BJ (cell line): Measurements from ENCODE around the gene SH3YL1. TPM values are rescaled to one million over a fixed set of nuclear protein-coding genes. Genes with fewer than 3 reads are reported as not detected.

Source experiments
- CTCF ChIA-PET: fragments of 350-600 bp; formaldehyde crosslinking; extraction: SDS; loops from one replicate; lab custom pipeline; 2021; ENCODE audit warnings: antibody characterized with exemption, inconsistent platforms; lab: Yijun Ruan, JAX
- POLR2A ChIA-PET: fragments of 300-600 bp; sonication (Branson Sonifier 250); formaldehyde crosslinking; extraction: SDS; loops from one replicate; lab custom pipeline; 2021; ENCODE audit warnings: antibody characterized with exemption; lab: Charles Lee
- DNase-seq: peaks from one replicate; pipeline ENCODE4 v3.0.0-alpha.2; 2011; ENCODE audit warnings: low read depth
- H3K27me3 ChIP-seq: 2 replicates; pipeline ENCODE4 v1.6.0; 2011; ENCODE audit warnings: low read length; ENCODE audit not compliant: control insufficient read depth, insufficient read depth
- H3K36me3 ChIP-seq: 2 replicates; pipeline ENCODE4 v1.5.1; 2011; ENCODE audit warnings: low read length; ENCODE audit not compliant: control insufficient read depth, insufficient read depth
- H3K4me3 ChIP-seq: 2 replicates; pipeline ENCODE4 v1.5.1; 2011; ENCODE audit warnings: low read depth, mild to moderate bottlenecking, control low read depth, low read length
- polyA plus RNA-seq: library from polyadenylated mRNA; depleted of rRNA; stranded (reverse); fragments of >200 nt; gene quantifications from 2 replicates; pipeline ENCODE4 v1.2.3, GENCODE V29; 2011
- TF ChIP-seq, protein P1 (sequence below): IDR thresholded peaks from 2 replicates; pipeline ENCODE4 v1.5.1; 2011; ENCODE audit warnings: low read depth, mild to moderate bottlenecking, control low read depth, inconsistent platforms, low read length, moderate library complexity; ENCODE audit not compliant: insufficient read depth

Gene SH3YL1
- polyA plus RNA-seq, 1 experiment: 19.0 TPM

DNA sequence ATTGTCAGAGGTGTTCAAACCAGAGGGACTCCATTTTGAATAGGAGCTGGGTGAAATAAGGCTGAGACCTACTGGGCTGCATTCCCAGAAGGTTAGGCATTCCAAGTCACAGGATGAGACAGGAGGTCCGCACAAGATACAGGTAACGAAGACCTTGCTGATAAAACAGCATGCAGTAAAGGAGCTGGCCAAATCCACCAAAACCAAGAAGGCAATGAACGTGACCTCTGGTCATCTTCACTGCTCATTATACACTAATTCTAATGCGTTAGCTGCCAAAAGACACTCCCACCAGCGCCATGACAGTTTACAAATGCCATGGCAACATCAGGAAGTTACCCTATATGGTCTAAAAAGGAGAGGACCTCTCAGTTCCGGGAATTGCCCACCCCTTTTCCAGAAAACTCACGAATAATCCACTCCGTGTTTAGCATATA is 10.6 kb downstream of the SH3YL1 start:
- DNase-seq: no peak
- POLR2A ChIA-PET: no interaction called here
- Histone ChIP-seq H3K36me3 (no peaks in the 10 kb centered on the region; the same call in 1 of the 2 replicates), H3K27me3 (no peaks in the 10 kb centered on the region), H3K4me3 (no peak overlapping the region)
- CTCF ChIA-PET: no interaction called here
- TF ChIP-seq, protein P1, sequence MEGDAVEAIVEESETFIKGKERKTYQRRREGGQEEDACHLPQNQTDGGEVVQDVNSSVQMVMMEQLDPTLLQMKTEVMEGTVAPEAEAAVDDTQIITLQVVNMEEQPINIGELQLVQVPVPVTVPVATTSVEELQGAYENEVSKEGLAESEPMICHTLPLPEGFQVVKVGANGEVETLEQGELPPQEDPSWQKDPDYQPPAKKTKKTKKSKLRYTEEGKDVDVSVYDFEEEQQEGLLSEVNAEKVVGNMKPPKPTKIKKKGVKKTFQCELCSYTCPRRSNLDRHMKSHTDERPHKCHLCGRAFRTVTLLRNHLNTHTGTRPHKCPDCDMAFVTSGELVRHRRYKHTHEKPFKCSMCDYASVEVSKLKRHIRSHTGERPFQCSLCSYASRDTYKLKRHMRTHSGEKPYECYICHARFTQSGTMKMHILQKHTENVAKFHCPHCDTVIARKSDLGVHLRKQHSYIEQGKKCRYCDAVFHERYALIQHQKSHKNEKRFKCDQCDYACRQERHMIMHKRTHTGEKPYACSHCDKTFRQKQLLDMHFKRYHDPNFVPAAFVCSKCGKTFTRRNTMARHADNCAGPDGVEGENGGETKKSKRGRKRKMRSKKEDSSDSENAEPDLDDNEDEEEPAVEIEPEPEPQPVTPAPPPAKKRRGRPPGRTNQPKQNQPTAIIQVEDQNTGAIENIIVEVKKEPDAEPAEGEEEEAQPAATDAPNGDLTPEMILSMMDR: no peak

DNA sequence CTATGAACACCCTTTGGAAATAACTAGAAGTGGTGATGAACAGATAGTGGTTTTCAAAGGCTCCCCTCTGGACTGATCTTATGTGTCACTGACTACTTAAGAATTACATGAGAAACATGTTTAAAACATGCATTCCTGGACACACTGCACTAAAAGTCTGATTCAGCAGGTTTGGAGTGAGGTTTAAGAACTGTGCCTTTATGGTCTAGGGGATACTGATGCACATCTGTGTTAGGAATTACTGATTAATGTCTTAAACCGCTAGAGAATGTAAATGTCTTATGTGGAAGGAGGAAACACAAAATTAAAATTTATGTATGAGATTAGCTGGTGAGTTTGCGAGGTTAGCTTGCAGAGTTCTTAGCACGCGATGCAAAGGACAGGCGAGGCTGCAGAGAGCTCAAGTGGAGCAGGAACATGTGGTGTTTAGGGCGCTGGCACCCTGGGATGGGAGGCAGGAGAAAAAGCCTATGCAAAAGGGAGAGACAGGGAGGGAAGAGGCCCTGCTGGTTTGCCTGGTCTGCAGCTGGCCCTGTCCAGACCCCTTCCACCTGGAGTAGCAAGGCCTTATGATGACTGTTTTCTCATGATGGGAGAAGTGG is 11.7 kb downstream of the SH3YL1 start:
- no peak for DNase-seq
- H3K4me3 ChIP-seq: no peak overlapping the region
- ChIA-PET CTCF (no interaction called here), POLR2A (no interaction called here)
- TF ChIP-seq, protein P1: no peak
- no peaks in the 10 kb centered on the region; the same call in 1 of the 2 replicates for H3K36me3 ChIP-seq
- no peaks in the 10 kb centered on the region for H3K27me3 ChIP-seq

DNA sequence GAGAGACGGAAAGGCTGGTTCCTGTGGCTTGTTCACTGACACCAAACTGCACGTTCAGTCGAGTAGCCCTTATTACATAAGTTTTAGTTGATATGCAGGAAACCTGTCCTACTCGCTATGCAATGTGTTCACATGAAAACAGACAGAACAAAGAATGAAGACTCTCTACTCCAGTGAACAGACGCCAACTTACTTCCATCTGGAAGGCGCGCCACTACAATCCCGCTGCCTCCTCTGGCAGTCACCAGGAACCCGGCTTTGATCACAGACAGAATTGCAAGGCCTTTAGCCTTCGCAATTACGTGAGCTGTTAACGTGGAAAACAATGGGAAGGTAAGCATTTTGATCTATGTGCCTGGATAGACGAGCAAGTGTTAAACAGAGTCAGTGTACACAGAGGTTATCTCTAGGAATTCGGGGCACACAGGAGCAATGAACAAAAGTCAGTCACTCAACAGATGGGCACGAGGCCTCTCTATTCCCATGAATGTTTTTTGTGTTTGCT is 14.2 kb downstream of the SH3YL1 start:
- POLR2A ChIA-PET: no interaction called here
- DNase-seq: no peak
- no peaks in the 10 kb centered on the region for H3K27me3 ChIP-seq
- CTCF ChIA-PET: interaction anchor here (0.7 kb wide), 1 partner anchor 387 kb away, joined by 3 read pairs; no protein-coding TSS in a partner anchor
- TF ChIP-seq, protein P1: no peak
- H3K4me3 ChIP-seq: no peak overlapping the region
- peaks cover 4% of the 10 kb centered on the region for H3K36me3 ChIP-seq

DNA sequence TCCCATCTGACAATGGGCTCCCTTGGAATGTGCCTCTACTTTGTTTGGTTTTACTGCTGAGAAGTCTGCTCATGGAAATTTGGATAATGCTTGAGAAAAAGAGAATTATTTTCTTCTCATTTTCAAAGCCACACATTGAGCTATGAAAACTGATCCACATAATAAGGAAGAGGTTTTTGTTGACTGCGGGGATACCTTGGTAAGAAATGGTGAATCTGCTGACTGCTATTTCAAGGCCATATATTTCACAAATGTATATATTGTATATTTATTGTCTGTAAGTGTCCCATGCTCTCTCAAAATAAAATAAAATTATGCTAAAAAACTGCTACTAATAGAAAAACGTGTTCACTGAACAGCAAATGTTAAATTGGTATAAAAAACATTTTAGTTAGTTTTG is 15.1 kb downstream of the SH3YL1 start:
- peaks cover 5% of the 10 kb centered on the region for H3K36me3 ChIP-seq
- POLR2A ChIA-PET: no interaction called here
- no peak overlapping the region for H3K4me3 ChIP-seq
- CTCF ChIA-PET: interaction anchor here (0.6 to 0.7 kb wide), 2 partner anchors 38 to 1547 kb away, joined by 3 read pairs; no protein-coding TSS in a partner anchor
- TF ChIP-seq, protein P1: no peak
- no peak for DNase-seq
- no peaks in the 10 kb centered on the region for H3K27me3 ChIP-seq

DNA sequence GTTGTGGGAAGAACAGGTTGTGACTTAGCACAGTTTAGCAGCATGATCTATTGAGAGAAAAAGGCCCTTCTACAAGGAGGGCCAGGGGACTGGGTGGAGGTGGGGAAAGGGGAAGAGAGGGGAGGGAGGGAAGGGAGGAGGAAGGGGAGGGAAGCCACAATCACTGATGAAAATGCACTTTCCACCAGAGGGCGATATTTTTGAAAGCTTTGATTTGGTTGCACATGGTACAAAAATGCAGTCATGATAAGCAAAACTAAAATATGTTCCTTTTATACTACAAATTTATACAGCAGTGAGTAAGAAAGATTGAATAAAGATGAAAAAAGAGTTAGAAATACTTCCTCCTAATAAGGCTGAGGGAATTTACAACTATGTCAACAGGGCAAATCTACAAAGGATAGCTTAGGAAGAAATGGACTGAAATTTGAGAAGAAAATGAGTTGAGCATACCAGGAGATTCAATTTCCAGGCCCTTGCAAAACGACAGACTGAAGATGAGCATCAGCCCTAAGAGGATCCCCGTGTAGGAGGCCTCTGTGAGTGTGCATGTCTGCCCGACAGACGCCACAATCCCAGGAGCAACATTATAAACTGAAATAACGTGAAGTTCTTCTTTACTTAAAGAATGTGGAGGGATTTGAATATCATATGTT is 17.2 kb downstream of the SH3YL1 start:
- ChIA-PET POLR2A (no interaction called here), CTCF (interaction anchor here (1.0 to 4.2 kb wide), 17 partner anchors 9 to 400 kb away, joined by 3 to 31 read pairs (median 5); partner anchors contain the start of gene ALKAL2)
- Histone ChIP-seq H3K36me3 (peaks cover 5% of the 10 kb centered on the region), H3K4me3 (no peak overlapping the region), H3K27me3 (no peaks in the 10 kb centered on the region)
- DNase-seq: peak; percentile 17
- TF ChIP-seq, protein P1: peak; percentile 67
